Stimulated activated CD4-positive, alpha-beta T cell treated with anti-CD3 and anti-CD28 coated beads, TNF-alpha, amount 100 ng/mL, for 48 hours (primary cell): ENCODE data around the gene ESYT3.
"Not testable (repeated sequence)": the region's sequence is repeated elsewhere in the genome, so short reads cannot be mapped to it uniquely, and the experiment has no call there.

Experiments used
- DNase-seq, 3 donors: peaks; one replicate each; pipeline ENCODE4 v3.0.0-alpha.2; 2020; ENCODE audit warnings: low read depth in 3 of 3

ESYT3 gene

GRCh38 chr3:138408751-138409570 is 25.5 kb upstream of the ESYT3 start:
- DNase-seq: no peak

- DNase-seq: no peak
Observed at GRCh38 chr3:138412821-138413551, 21.4 kb upstream of the ESYT3 start.

GRCh38 chr3:138416236-138416635 is 18.2 kb upstream of the ESYT3 start:
- not testable (repeated sequence) for DNase-seq

GRCh38 chr3:138417559-138417982 is 16.8 kb upstream of the ESYT3 start:
- peak; percentile 47 to 65 (median 52) for DNase-seq

- no peak for DNase-seq
Observed at GRCh38 chr3:138418601-138419206, 15.7 kb upstream of the ESYT3 start.

GRCh38 chr3:138423316-138423715 is 11.1 kb upstream of the ESYT3 start:
- no peak for DNase-seq

GRCh38 chr3:138424323-138424722 is 10.1 kb upstream of the ESYT3 start:
- no peak for DNase-seq

- no peak for DNase-seq
Observed at GRCh38 chr3:138426211-138426610, 8.2 kb upstream of the ESYT3 start.

- not testable (repeated sequence) for DNase-seq
Observed at GRCh38 chr3:138426754-138427153, 7.7 kb upstream of the ESYT3 start.

- DNase-seq: no peak
Observed at GRCh38 chr3:138429665-138430064, 4.8 kb upstream of the ESYT3 start.

GRCh38 chr3:138432576-138433240 is 1.7 kb upstream of the ESYT3 start:
- DNase-seq: no peak

- DNase-seq: no peak
Observed at GRCh38 chr3:138433892-138434275, 532 bp upstream of the ESYT3 start.

GRCh38 chr3:138434875-138435772 is 708 bp downstream of the ESYT3 start:
- DNase-seq: no peak

- DNase-seq: no peak
Observed at GRCh38 chr3:138435840-138436239, 1.4 kb downstream of the ESYT3 start.

- DNase-seq: no peak
Observed at GRCh38 chr3:138437281-138437680, 2.9 kb downstream of the ESYT3 start.

- DNase-seq: no peak
Observed at GRCh38 chr3:138438896-138439295, 4.5 kb downstream of the ESYT3 start.

- no peak for DNase-seq
Observed at GRCh38 chr3:138439646-138440045, 5.2 kb downstream of the ESYT3 start.

GRCh38 chr3:138440121-138440521 is 5.7 kb downstream of the ESYT3 start:
- no peak for DNase-seq

- no peak for DNase-seq
Observed at GRCh38 chr3:138440596-138440995, 6.2 kb downstream of the ESYT3 start.

- no peak for DNase-seq
Observed at GRCh38 chr3:138441256-138441655, 6.8 kb downstream of the ESYT3 start.

- DNase-seq: no peak
Observed at GRCh38 chr3:138441742-138442141, 7.3 kb downstream of the ESYT3 start.
